ENCODE measurements around the gene BUD31.

- no peak for TF ChIP-seq CTCF (IDR thresholded peaks at IDR 0.05; ENCODE audit: low read depth, low read length, poor library complexity, severe bottlenecking)
- no peak for TF ChIP-seq EZH2phosphoT487 (IDR thresholded peaks at IDR 0.05; ENCODE audit: borderline replicate concordance, low read length)
Measured at GRCh38 chr7:99422625-99423024, 13.9 kb downstream of the BUD31 start.
